Activated naive CD8-positive, alpha-beta T cell treated with anti-CD3 and anti-CD28 coated beads for 36 hours (primary cell): Measurements from ENCODE around the gene ADAMTS4. TPM values are rescaled to one million over a fixed set of nuclear protein-coding genes. Genes with fewer than 3 reads are reported as not detected.

Experiments
- DNase-seq: peaks from one replicate; pipeline ENCODE4 v3.0.0; 2021
- H3K27ac Mint-ChIP-seq: one replicate; pipeline ENCODE4 v1.8.0; 2022; ENCODE audit warnings: mild to moderate bottlenecking, moderate library complexity, mixed read lengths
- H3K27me3 Mint-ChIP-seq: one replicate; pipeline ENCODE4 v1.8.0; 2022; ENCODE audit warnings: mild to moderate bottlenecking, mixed read lengths
- H3K36me3 Mint-ChIP-seq: one replicate; pipeline ENCODE4 v1.8.0; 2021; ENCODE audit warnings: mild to moderate bottlenecking, mixed read lengths
- H3K4me1 Mint-ChIP-seq: one replicate; pipeline ENCODE4 v1.8.0; 2021; ENCODE audit warnings: mixed read lengths
- H3K4me3 Mint-ChIP-seq: one replicate; pipeline ENCODE4 v1.8.0; 2022; ENCODE audit warnings: mild to moderate bottlenecking, moderate library complexity, mixed read lengths
- H3K9me3 Mint-ChIP-seq: one replicate; pipeline ENCODE4 v1.8.0; 2022; ENCODE audit warnings: mixed read lengths
- total RNA-seq, 2 experiments: library from RNA; stranded (reverse); gene quantifications; one replicate each; pipeline ENCODE4 v1.2.3, GENCODE V29; 2021

ADAMTS4 gene
- total RNA-seq, 2 experiments from 2014 or later: 2.5 to 3.8 TPM

DNA sequence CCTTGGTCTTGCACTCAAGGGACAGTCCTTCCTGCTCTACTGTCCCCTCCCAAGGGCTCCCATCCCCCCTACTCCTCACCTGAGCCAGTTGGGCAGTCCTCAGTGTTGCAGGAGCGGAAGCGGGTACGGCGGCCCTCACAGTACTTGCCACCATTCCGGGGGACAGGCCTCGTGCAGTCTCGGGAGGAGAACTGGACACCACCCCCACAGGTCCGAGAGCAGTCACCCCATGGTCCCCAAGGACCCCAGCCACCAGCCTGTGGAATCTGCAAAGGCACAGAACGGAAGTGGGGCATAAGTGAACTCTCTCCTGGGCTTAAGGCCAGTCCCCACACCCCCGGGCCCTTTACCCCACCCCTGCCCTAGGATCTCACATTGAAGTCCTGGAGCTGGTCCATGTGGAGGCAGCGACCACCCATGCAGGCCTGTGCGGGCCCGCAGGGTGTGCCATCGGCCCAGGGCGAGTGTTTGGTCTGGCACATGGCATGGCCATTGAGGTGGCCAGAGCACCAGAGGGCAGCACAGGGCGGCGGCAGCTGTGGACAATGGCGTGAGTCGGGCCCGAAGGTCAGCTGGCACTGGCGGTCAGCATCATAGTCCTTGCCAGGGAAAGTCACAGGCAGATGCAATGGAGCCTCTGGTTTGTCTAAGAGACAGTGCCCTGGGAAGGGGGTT is 5.2 kb downstream of the ADAMTS4 start:
- no peak overlapping the region for H3K27ac Mint-ChIP-seq
- H3K36me3 Mint-ChIP-seq: no peaks in the 10 kb centered on the region
- H3K4me3 Mint-ChIP-seq: no peak overlapping the region
- H3K27me3 Mint-ChIP-seq: no peaks in the 10 kb centered on the region
- peaks cover 24% of the 10 kb centered on the region for H3K4me1 Mint-ChIP-seq
- DNase-seq: no peak
- no peaks in the 10 kb centered on the region for H3K9me3 Mint-ChIP-seq

DNA sequence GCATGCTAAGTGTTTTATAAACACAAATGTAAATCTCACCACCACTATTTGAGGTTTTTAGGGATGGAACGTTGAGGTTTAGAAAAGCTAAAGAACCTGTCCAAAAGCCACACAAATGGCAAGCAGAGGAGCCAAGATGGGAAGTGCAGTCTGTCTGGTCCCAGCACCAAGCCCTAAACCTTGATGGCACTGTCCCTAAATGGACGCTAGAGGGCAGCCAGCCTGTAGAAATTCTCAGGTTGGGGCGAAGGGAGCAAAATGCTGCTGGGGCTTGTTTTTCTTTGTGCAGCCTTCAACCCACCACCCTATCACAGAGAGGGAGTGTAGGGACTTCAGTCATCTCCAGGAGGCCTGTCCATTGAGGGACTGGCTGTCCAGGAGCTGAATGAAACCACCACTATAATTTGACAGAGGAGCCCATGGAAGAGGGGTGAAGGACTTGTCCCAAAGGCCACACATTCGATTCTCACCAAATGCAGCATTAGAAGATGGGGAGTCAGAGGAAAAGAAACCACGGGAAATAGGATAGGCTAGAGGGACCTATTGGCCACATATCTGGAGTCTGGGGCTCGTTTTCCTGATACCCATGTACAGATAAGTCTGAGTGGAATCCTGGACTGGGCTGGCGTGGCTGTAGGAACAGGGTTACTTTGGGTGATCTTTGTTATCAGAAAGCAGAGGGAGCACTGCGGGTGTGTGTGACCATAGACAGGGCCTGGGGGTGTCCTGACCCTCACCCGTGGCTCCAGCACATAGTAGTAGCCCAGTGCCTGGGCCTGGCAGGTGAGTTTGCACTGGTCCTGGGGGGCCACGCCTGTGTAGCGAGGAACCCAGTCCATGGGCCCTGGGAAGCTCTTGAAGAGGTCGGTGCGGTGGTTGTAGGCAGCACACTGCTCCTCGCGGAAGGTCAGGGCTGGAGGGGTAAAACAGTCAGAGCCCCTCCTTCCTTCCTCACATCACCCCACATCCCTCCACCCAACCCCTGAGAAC is 6.1 kb downstream of the ADAMTS4 start:
- H3K36me3 Mint-ChIP-seq: no peaks in the 10 kb centered on the region
- no peak overlapping the region for H3K4me3 Mint-ChIP-seq
- DNase-seq: peak; percentile 59
- H3K4me1 Mint-ChIP-seq: peaks cover 28% of the 10 kb centered on the region
- H3K27ac Mint-ChIP-seq: no peak overlapping the region
- H3K9me3 Mint-ChIP-seq: no peaks in the 10 kb centered on the region
- no peaks in the 10 kb centered on the region for H3K27me3 Mint-ChIP-seq

DNA sequence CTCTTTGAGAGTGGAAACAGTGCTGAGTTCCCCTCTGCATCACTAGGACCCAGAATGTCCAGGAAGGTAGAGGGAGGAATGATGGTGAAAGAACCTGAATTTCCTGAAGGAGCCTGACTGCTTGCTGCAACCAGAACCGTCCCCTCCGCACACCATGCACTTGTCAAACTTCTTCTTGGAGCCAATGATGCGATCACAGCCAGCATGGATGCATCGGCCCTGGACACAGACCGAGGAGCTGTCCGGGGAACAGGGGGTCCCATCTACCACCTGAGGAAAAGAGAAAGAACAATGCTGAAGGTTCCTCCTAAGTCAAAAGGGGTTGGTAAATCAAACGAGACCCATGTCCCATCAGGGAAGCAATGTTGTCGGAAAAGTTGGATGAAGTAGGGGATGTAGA is 6.9 kb downstream of the ADAMTS4 start:
- H3K27ac Mint-ChIP-seq: no peak overlapping the region
- no peaks in the 10 kb centered on the region for H3K27me3 Mint-ChIP-seq
- H3K4me3 Mint-ChIP-seq: no peak overlapping the region
- H3K9me3 Mint-ChIP-seq: no peaks in the 10 kb centered on the region
- H3K36me3 Mint-ChIP-seq: no peaks in the 10 kb centered on the region
- peaks cover 36% of the 10 kb centered on the region for H3K4me1 Mint-ChIP-seq
- DNase-seq: no peak

DNA sequence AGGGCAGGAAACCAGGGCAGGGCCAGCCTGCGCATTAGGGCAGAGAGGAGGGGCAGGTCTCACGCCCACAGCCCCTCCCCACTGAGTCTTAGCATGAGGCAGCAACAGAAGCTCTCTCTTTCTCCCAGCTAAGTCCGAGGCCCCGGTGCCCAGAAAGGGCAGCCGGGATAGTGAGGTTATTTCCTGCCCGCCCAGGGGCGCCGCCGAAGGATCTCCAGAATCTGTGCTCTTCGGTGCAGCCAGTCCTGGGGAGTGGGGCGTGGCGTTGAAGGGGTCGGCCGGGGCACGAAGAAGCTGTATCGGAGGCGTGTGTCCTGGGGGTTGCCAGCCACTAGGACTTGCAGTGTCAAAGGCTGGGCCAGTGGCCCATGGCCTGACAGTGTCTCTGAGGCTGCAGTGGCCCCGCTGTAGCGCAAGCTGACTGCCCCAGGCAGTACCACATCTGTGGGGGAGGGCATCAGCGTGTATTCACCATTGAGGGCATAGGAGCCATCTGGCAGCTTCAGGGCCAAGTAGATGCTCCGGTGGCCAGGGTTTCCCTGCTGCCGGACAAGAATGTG is 7.8 kb downstream of the ADAMTS4 start:
- H3K27me3 Mint-ChIP-seq: no peaks in the 10 kb centered on the region
- H3K9me3 Mint-ChIP-seq: no peaks in the 10 kb centered on the region
- DNase-seq: no peak
- H3K36me3 Mint-ChIP-seq: no peaks in the 10 kb centered on the region
- peaks cover 44% of the 10 kb centered on the region for H3K4me1 Mint-ChIP-seq
- H3K27ac Mint-ChIP-seq: no peak overlapping the region
- no peak overlapping the region for H3K4me3 Mint-ChIP-seq

DNA sequence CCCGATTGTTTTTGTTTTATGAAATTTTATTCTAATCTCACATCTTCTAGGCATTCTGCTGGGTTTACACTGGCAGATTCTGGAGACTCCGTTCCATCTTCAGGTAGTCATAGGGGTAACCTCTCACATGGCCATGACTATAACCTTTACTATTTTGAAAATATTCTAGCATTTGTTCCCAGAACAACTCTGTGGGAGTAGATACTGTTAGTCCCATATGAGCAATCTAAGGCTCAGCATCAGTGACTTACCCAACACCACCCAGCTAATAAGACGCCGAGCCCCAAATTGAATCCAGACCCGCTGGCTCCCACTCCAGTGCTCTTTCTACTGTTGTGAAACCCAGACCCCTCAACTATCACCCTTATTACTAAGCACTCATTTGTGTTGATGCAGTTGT is 9.8 kb downstream of the ADAMTS4 start:
- Mint-ChIP-seq H3K4me1 (peaks cover 54% of the 10 kb centered on the region), H3K9me3 (no peaks in the 10 kb centered on the region), H3K4me3 (no peak overlapping the region), H3K27me3 (no peaks in the 10 kb centered on the region), H3K36me3 (no peaks in the 10 kb centered on the region), H3K27ac (no peak overlapping the region)
- DNase-seq: no peak

DNA sequence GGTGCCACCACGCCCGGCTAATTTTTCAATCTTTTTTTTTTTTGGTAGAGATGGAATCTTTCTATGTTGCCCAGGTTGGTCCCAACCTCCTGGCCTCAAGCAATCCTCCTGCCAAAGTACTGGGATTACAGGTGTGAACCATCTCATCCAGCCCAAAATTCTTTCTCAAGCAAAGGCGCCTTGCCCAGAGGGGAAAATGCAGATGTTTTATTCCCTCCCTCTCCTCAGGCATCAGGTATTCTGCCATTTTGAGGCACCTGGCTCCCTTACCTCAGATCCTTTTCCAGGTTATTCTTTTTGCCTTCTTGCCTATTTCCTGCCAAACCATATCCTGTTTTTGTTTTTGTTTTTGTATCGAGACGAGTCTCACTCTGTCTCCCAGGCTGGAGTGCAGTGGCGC is 10.5 kb downstream of the ADAMTS4 start:
- Mint-ChIP-seq H3K4me1 (peaks cover 58% of the 10 kb centered on the region), H3K27ac (peak overlapping the region; percentile 50), H3K36me3 (no peaks in the 10 kb centered on the region), H3K27me3 (no peaks in the 10 kb centered on the region), H3K4me3 (no peak overlapping the region), H3K9me3 (no peaks in the 10 kb centered on the region)
- no peak for DNase-seq

DNA sequence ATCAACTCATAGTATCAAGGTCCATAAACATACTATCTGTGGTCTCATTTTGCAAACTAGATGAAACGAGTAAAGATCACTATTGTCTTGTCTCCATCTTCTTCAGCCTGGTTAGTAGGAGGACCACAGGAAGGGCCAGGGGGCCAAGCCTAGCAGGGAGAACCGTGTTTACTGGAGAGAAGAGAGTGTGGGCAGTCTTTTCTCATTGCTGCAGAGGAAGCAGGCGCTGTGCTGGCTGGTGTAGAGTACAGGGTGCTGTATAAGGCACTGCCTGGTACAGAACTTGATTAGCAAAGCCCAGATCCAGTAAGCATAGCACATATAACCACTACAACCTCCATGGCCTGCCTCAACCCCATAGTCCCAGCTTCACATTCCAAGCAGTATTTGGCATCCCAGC is 11.5 kb downstream of the ADAMTS4 start:
- H3K27me3 Mint-ChIP-seq: no peaks in the 10 kb centered on the region
- peaks cover 1% of the 10 kb centered on the region for H3K36me3 Mint-ChIP-seq
- H3K9me3 Mint-ChIP-seq: no peaks in the 10 kb centered on the region
- DNase-seq: no peak
- peaks cover 57% of the 10 kb centered on the region for H3K4me1 Mint-ChIP-seq
- no peak overlapping the region for H3K4me3 Mint-ChIP-seq
- H3K27ac Mint-ChIP-seq: peak overlapping the region; percentile 95

DNA sequence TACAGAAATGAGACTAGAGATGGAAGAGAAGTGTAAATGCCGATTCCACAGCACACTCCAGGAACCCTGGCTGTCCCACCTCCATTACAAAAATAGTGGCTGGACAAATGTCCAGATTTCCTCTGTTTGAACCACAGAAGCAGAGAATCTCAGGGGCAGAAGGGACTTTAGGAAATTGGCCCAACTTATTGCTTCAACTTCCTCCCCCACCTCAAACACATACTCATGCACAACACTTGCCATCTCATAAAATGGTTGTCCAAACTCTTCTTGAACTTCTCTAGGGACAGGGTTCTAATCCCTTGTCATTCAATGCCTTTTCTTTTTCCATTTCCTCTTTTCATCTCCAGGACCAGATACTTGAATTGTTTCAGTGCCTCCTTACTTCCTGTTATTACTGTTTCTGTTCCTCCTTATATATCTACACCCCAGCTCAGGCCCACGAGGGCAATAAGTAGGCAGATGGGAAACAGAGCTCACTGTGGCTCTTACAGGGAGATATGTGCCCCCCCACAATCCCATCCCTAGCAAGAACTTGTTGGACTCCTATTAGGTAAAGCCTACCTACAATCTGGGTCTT is 13.0 kb downstream of the ADAMTS4 start:
- no peak for DNase-seq
- H3K9me3 Mint-ChIP-seq: no peaks in the 10 kb centered on the region
- peaks cover 1% of the 10 kb centered on the region for H3K36me3 Mint-ChIP-seq
- peak overlapping the region; percentile 95 for H3K27ac Mint-ChIP-seq
- peak overlapping the region; percentile 68 for H3K4me3 Mint-ChIP-seq
- no peaks in the 10 kb centered on the region for H3K27me3 Mint-ChIP-seq
- H3K4me1 Mint-ChIP-seq: peaks cover 68% of the 10 kb centered on the region

DNA sequence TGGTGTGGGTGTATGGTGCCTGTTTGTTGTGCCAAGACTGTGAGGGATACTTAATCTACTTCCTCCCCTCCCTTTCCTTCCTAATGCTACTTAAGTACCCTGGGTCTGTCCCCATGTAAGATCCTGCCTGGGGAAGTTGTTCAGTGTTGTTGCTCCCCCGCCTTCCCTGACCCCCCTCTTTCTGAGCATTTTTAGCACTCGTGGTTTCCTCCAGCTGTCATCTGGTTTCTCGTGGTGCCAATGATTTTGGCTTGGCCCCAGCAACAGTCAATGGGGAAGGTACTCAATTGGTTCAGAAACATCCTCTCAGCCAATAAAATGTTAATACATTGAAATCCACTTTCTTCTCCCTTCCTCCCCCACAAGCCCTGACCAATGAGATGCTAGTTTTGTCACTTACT is 13.6 kb downstream of the ADAMTS4 start:
- H3K9me3 Mint-ChIP-seq: no peaks in the 10 kb centered on the region
- H3K4me3 Mint-ChIP-seq: peak overlapping the region; percentile 68
- DNase-seq: peak; percentile 74
- peak overlapping the region; percentile 95 for H3K27ac Mint-ChIP-seq
- no peaks in the 10 kb centered on the region for H3K27me3 Mint-ChIP-seq
- peaks cover 1% of the 10 kb centered on the region for H3K36me3 Mint-ChIP-seq
- peaks cover 73% of the 10 kb centered on the region for H3K4me1 Mint-ChIP-seq

DNA sequence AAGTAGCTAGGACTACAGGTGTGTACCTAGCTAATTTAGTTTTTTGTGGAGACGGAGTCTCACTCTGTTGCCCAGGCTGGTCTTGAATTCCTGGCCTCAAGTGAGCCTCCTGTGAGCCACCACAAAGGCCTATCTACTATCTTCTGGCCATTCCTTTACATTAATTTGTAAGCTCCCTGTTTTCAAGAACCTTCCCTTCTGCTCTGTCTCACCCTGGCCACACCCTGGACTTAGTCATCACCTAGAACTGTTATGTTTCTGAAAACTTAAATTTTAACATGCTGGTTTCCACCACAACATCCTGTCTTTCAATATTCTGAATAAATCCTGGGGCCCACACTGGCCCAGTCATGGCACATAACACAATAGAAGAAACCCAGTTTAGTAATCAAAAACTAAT is 16.6 kb downstream of the ADAMTS4 start:
- peak; percentile 64 for DNase-seq
- H3K36me3 Mint-ChIP-seq: peaks cover 3% of the 10 kb centered on the region
- H3K27ac Mint-ChIP-seq: peak overlapping the region; percentile 93

DNA sequence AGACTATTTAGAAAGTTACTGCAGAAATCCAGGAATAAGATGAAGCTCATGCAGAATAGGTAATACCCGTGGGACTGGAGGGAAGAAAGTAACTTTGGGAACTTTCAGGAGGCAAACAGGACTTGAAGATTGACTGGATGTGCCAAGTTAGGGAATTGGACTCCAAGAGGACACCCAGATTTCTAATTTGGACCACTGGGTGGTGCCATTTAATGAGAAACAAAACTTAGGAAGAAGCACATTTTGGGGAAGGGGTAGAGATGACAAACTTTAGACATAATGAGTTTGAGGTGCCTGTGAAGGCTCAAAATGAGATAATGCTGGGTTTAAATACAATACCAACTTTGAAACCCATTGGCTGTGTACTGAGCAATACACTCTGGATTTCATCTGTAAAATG is 18.2 kb downstream of the ADAMTS4 start:
- no peak for DNase-seq
- H3K27ac Mint-ChIP-seq: peak overlapping the region; percentile 77
- peaks cover 70% of the 10 kb centered on the region for H3K4me1 Mint-ChIP-seq
- no peaks in the 10 kb centered on the region for H3K27me3 Mint-ChIP-seq
- peaks cover 10% of the 10 kb centered on the region for H3K36me3 Mint-ChIP-seq
- no peaks in the 10 kb centered on the region for H3K9me3 Mint-ChIP-seq
- no peak overlapping the region for H3K4me3 Mint-ChIP-seq

More for the DNA sequence above, 16.6 kb downstream of the ADAMTS4 start:
- Mint-ChIP-seq H3K4me3 (peak overlapping the region; percentile 38), H3K27me3 (no peaks in the 10 kb centered on the region), H3K9me3 (no peaks in the 10 kb centered on the region), H3K4me1 (peaks cover 74% of the 10 kb centered on the region)

DNA sequence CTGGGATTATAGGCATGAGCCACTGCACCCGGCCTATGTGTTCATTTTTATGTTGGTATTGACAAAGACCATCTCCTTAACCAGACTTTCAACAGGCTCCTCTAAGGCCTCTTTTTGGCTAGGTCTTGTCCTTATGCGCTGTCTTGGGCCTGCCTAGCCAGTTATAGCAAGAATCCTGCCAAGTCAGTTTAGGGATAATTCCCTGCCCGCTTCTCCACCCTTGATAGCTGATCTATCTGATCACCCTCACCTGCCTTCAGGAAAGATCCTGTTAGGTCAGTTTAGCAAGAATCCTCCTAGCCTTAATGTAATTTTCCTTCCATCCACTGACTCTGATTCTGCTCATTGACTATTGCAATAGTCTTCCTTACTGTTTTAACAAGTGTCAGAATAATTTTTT is 19.2 kb downstream of the ADAMTS4 start:
- H3K9me3 Mint-ChIP-seq: no peaks in the 10 kb centered on the region
- H3K27me3 Mint-ChIP-seq: no peaks in the 10 kb centered on the region
- H3K36me3 Mint-ChIP-seq: peaks cover 15% of the 10 kb centered on the region
- H3K4me1 Mint-ChIP-seq: peaks cover 72% of the 10 kb centered on the region
- no peak for DNase-seq
- no peak overlapping the region for H3K4me3 Mint-ChIP-seq
- peak overlapping the region; percentile 28 for H3K27ac Mint-ChIP-seq

DNA sequence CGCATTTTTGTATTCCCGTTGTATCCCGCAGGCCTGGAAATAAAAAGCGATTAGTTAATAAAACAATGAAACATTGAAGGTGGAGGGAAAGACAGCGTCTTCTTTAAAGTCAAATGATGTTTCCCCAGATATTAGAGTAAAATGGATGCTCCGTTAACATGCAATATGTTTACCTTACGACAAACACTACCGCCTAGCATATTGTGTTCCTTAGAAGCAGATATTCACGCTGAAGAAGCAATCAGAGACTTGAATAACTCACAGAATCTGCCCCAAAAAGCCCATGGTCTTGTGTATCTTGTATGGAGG is 21.0 kb downstream of the ADAMTS4 start:
- DNase-seq: no peak
- H3K4me1 Mint-ChIP-seq: peaks cover 64% of the 10 kb centered on the region
- H3K36me3 Mint-ChIP-seq: peaks cover 24% of the 10 kb centered on the region
- H3K4me3 Mint-ChIP-seq: peak overlapping the region; percentile 96
- H3K27ac Mint-ChIP-seq: peak overlapping the region; percentile 93
- H3K9me3 Mint-ChIP-seq: no peaks in the 10 kb centered on the region
- no peaks in the 10 kb centered on the region for H3K27me3 Mint-ChIP-seq

DNA sequence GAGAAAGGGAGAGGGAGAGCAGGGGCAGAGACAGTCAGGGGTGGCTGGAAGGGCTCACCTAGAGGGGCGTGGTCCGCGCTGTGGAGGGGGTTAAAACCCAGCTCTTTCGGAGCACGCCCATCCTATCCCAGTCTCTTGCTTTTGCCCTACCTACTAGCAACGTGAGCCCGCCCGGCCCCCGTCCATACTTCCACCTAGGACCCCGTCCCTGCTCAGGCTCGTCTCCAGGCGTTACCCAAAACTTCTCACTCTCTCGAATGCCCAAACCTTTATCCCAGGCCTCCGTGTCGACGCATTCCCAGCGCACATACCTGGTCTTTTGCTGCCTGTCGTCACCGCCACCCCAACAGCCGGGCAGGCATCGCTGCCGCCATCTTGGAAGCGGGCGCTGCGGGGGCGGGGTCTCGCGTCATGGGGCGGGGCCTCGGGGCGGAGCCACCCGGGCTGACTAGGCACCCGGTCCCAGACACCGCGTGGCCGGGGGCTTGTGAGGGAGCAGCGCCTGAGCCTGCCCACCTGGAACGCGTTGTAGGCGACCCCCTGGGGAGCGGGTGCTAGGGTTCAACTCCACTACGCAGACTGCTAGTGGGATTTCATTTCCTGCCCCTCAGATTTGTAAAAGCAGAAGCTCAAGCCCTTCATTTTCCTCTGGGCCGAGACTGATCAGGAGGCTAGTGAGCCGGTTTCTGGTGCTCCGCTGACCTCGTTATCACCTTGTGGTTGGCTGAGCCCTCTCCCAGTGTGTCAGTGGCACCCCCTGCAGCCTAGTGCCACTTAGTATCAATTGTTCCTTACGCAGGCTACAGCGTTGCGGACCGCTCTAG is 21.5 kb downstream of the ADAMTS4 start, which contains the start of gene B4GALT3:
B4GALT3 (minus strand) TSS at position 396 of the 824 bp plus-strand sequence. CDS start 1,447 bp downstream, outside the sequence.
- H3K4me3 Mint-ChIP-seq: peak within 1 kb of the TSS; percentile 96
- H3K4me1 Mint-ChIP-seq: peaks cover 58% of the 10 kb centered on the region
- H3K27ac Mint-ChIP-seq: peak within 1 kb of the TSS; percentile 93
- DNase-seq: peak; percentile 96
- H3K27me3 Mint-ChIP-seq: no peaks in the 10 kb centered on the region
- H3K36me3 Mint-ChIP-seq: peaks cover 28% of the 10 kb centered on the region
- H3K9me3 Mint-ChIP-seq: no peaks in the 10 kb centered on the region
